Measurements from ENCODE around the gene PRDX5. TPM values are rescaled to one million over a fixed set of nuclear protein-coding genes. Genes with fewer than 3 reads are reported as not detected.
A peak's percentile ranks its signal among the peaks of the same experiment; 100 is the strongest.

Gene PRDX5
- total and polyA plus RNA-seq, 2 donors (not counting 1 experiment from before 2014, with no cell fraction given) = 50.4 to 95.5 TPM

DNA sequence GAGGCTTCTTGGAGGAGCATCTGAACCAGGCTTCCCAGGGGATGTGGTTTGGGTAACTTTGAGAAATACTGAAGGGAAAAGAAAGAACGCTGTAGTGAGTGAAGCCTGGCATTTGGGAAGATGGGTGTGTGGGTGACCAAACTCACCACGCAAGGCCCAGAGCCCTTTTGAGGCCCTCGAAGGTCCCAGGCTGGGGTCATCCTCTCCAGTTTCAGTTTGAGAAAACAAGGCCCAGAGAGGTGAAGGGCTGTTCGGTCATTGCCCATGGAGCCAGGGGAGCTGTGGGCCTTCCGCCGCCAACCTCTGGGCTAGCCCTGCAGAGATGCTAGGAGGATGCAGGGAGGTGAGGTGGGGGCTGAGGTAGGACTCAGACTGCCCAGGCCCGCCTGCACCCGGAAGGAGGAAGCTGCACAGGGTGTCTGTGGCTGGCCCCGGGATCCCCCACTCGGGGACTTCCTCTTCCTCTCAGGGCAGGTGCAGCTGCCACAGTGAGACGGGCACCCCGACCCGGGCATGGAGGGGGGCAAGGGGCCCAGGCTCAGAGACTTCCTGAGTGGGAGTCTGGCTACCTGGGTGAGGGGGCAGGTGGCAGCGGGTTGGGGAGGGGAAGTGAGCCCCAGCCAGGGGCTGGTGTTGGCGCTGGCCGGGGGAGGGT, 22.0 kb downstream of the PRDX5 start, which contains the start of gene CCDC88B:
Gene CCDC88B (plus strand): TSS at position 451 of the 655 bp plus-strand sequence. CDS start 63 bp downstream, at position 514.
- CTCF ChIA-PET = interaction anchor here (3.3 to 5.5 kb wide), 4 partner anchors 8 to 36 kb away, joined by 14 to 63 read pairs (median 33); partner anchors contain the start of genes ESRRA, PRDX5 and TRMT112
- H4K20me1 ChIP-seq (ENCODE audit: control insufficient read depth, insufficient read depth, low read length, poor library complexity, severe bottlenecking) = peaks cover 42% of the 10 kb centered on the region
- H3K27me3 ChIP-seq (replicated peaks in 1 of 4; ENCODE audit: control extremely low read depth in 1 of 4, control insufficient read depth in 3 of 4, insufficient read depth in 4 of 4, low read length in 3 of 4) = no peaks in the 10 kb centered on the region
- ATAC-seq (ENCODE audit: low read depth) (peak; percentile 71), DNase-seq (peak; percentile 95)
- Mint-ChIP-seq H3K4me1 (peaks cover 62% of the 10 kb centered on the region), H3K4me3 (peak within 1 kb of the TSS; percentile 89), H3K27ac (peak within 1 kb of the TSS; percentile 94), H3K9me3 (ENCODE audit: insufficient read depth) (no peaks in the 10 kb centered on the region), H3K27me3 (no peaks in the 10 kb centered on the region)
- H3K4me1 ChIP-seq (ENCODE audit: control insufficient read depth in 2 of 2, insufficient read depth in 2 of 2, low read length in 2 of 2) = peaks cover 34 to 47% of the 10 kb centered on the region in 2 donors
- peaks cover 2 to 39% of the 10 kb centered on the region in 2 experiments for H3K36me3 ChIP-seq (replicated peaks in 1 of 2; ENCODE audit: control extremely low read depth in 1 of 2, control insufficient read depth in 1 of 2, extremely low read depth in 1 of 2, insufficient read depth in 2 of 2, low read length in 1 of 2)
- peak within 1 kb of the TSS; percentile 94 for H3K9ac ChIP-seq (ENCODE audit: low read length)
- peak within 1 kb of the TSS; percentile 56 for H2AFZ ChIP-seq (ENCODE audit: insufficient read depth, low read depth, low read length, poor library complexity, severe bottlenecking)
- no peak for TF ChIP-seq EZH2 (IDR thresholded peaks at IDR 0.05; ENCODE audit: borderline replicate concordance, insufficient read depth, low read depth, low read length, poor library complexity, severe bottlenecking)
- H3K79me2 ChIP-seq (ENCODE audit: control insufficient read depth, insufficient read depth, low read length) = peaks cover 41% of the 10 kb centered on the region
- WGBS (ENCODE audit: insufficient coverage) = 7% methylated on average over 14 of the region's 16 CpGs
- peak within 1 kb of the TSS; percentile 89 to 100 for H3K27ac ChIP-seq (ENCODE audit: low read length in 2 of 2)
- no peaks in the 10 kb centered on the region for H3K9me3 ChIP-seq (ENCODE audit: control extremely low read depth in 1 of 3, control insufficient read depth in 2 of 3, insufficient read depth in 1 of 3, low read length in 2 of 3)
- intact Hi-C loops (cut with micrococcal nuclease) = loop anchor here (1.0 kb wide), 4 partner anchors 15 to 155 kb away; partner anchors contain the start of genes ESRRA and PRDX5
- POLR2A ChIA-PET = interaction anchor here (0.5 to 3.4 kb wide), 10 partner anchors 8 to 1158 kb away, joined by 3 to 50 read pairs (median 6); partner anchors contain the start of genes ESRRA, PRDX5, SF1 and TRMT112
- peak within 1 kb of the TSS; percentile 98 for H3K4me2 ChIP-seq (replicated peaks; ENCODE audit: low read depth, low read length, poor library complexity, severe bottlenecking)
- peak within 1 kb of the TSS; percentile 16 to 89 (median 81) for H3K4me3 ChIP-seq (ENCODE audit: control extremely low read depth in 1 of 5, extremely low read depth in 1 of 5, insufficient read depth in 1 of 5, low read depth in 2 of 5, low read length in 4 of 5)

DNA sequence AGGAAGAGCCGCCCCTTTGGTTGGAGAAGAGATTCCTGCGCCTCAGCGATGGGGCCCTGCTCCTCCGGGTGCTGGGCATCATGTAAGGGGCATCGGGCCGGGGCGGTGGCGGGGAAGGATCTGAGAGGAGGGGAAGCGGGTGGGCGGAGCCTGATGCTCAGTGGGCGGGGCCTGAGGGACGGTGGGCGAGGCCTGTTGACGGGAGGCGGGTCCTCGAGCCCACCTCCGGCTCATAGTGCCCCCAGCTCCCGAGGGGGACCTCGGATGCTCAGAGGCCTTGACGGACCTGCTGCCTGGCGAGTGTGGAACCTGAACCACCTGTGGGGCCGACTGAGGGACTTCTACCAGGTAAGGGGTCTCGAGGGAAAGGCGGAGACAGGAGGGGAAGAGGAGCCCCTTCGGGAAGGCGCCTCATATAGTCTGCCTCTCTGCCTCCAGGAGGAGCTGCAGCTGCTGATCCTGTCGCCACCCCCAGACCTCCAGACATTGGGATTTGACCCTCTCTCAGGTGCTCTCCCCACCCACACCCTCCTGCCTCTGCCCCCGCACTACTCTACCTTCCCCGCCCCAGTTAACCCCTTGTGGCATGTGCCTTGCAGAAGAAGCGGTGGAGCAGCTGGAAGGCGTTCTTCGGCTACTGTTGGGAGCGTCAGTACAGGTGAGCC, 22.9 kb downstream of the PRDX5 start:
- Histone ChIP-seq H3K4me2 (replicated peaks; ENCODE audit: low read depth, low read length, poor library complexity, severe bottlenecking) (peak overlapping the region; percentile 98), H3K9me3 (ENCODE audit: control extremely low read depth in 1 of 3, control insufficient read depth in 2 of 3, insufficient read depth in 1 of 3, low read length in 2 of 3) (no peaks in the 10 kb centered on the region), H3K27me3 (replicated peaks in 1 of 4; ENCODE audit: control extremely low read depth in 1 of 4, control insufficient read depth in 3 of 4, insufficient read depth in 4 of 4, low read length in 3 of 4) (no peaks in the 10 kb centered on the region), H3K36me3 (replicated peaks in 1 of 2; ENCODE audit: control extremely low read depth in 1 of 2, control insufficient read depth in 1 of 2, extremely low read depth in 1 of 2, insufficient read depth in 2 of 2, low read length in 1 of 2) (peaks cover 4 to 46% of the 10 kb centered on the region in 2 experiments), H3K4me1 (ENCODE audit: control insufficient read depth in 2 of 2, insufficient read depth in 2 of 2, low read length in 2 of 2) (peaks cover 30 to 39% of the 10 kb centered on the region in 2 donors), H3K9ac (ENCODE audit: low read length) (peak overlapping the region; percentile 94), H3K79me2 (ENCODE audit: control insufficient read depth, insufficient read depth, low read length) (peaks cover 41% of the 10 kb centered on the region), H4K20me1 (ENCODE audit: control insufficient read depth, insufficient read depth, low read length, poor library complexity, severe bottlenecking) (peaks cover 51% of the 10 kb centered on the region), H2AFZ (ENCODE audit: insufficient read depth, low read depth, low read length, poor library complexity, severe bottlenecking) (peak overlapping the region; percentile 56), H3K27ac (ENCODE audit: low read length in 2 of 2) (peak overlapping the region; percentile 89 to 100), H3K4me3 (ENCODE audit: control extremely low read depth in 1 of 5, extremely low read depth in 1 of 5, insufficient read depth in 1 of 5, low read depth in 2 of 5, low read length in 4 of 5) (peak overlapping the region; percentile 16 to 89 (median 81))
- no peaks in the 10 kb centered on the region for H3K27me3 Mint-ChIP-seq
- ATAC-seq (ENCODE audit: low read depth) (peak; percentile 59), DNase-seq (peak; percentile 89)
- H3K9me3 Mint-ChIP-seq (ENCODE audit: insufficient read depth) = no peaks in the 10 kb centered on the region
- ChIA-PET POLR2A (interaction anchor here (0.6 to 3.4 kb wide), 7 partner anchors 9 to 438 kb away, joined by 3 to 50 read pairs (median 8); partner anchors contain the start of genes ESRRA, PRDX5, SF1 and TRMT112), CTCF (interaction anchor here (1.1 to 5.5 kb wide), 5 partner anchors 9 to 149 kb away, joined by 3 to 63 read pairs (median 21); partner anchors contain the start of genes ESRRA, PRDX5 and TRMT112)
- TF ChIP-seq EZH2 (IDR thresholded peaks at IDR 0.05; ENCODE audit: borderline replicate concordance, insufficient read depth, low read depth, low read length, poor library complexity, severe bottlenecking) = no peak
- TF ChIP-seq CTCF (IDR thresholded peaks at IDR 0.05) = no peak
- H3K27ac Mint-ChIP-seq = peak overlapping the region; percentile 94
- peak overlapping the region; percentile 89 for H3K4me3 Mint-ChIP-seq
- peaks cover 57% of the 10 kb centered on the region for H3K4me1 Mint-ChIP-seq
- WGBS (ENCODE audit: insufficient coverage) = 16% methylated on average over 26 of the region's 33 CpGs
- intact Hi-C loops (cut with micrococcal nuclease) = loop anchor here (1.0 kb wide), 4 partner anchors 14 to 156 kb away; partner anchors contain the start of genes ESRRA and PRDX5

All from B cell (primary cell).